Thyroid gland (tissue), 4 donors: ENCODE data around the gene SLC4A8.

Source experiments
- CTCF ChIP-seq, 6 experiments: fragments of 200-600 bp in 3 of 6; fragments of 450-650 bp in 3 of 6; sonication (generic) in 3 of 6; IDR thresholded peaks; one replicate each; pipeline ENCODE4 v1.5.1; 2016 to 2019; ENCODE audit warnings: antibody characterized with exemption in 6 of 6, mild to moderate bottlenecking in 2 of 6, inconsistent platforms in 1 of 6, moderate library complexity in 1 of 6
- POLR2A ChIP-seq, 2 donors: fragments of 450-650 bp; IDR thresholded peaks; one replicate each; pipeline ENCODE4 v1.6.1; 2017; ENCODE audit warnings: antibody characterized with exemption in 2 of 2, mild to moderate bottlenecking in 2 of 2, moderate library complexity in 1 of 2

GRCh38 chr12:51511546-51512260 lies 87.1 kb downstream of the SLC4A8 start:
- TF ChIP-seq CTCF (IDR thresholded peaks at IDR 0.05) (no peak), POLR2A (IDR thresholded peaks at IDR 0.05) (no peak)
